GM19438 (cell line): ENCODE results near the gene INF2.
"Not testable (repeated sequence)": the region's sequence is repeated elsewhere in the genome, so short reads cannot be mapped to it uniquely, and the experiment has no call there.

Source experiments
- ATAC-seq: cut with Tn5 transposase; IDR thresholded peaks from one replicate; pipeline ENCODE4 v1.9.1; 2021; ENCODE audit warnings: low read depth; ENCODE audit not compliant: unreplicated experiment

INF2 gene

GRCh38 chr14:104689109-104689880 is at the start of gene INF2:
INF2 (plus strand) TSS chr14:104689618; CDS start chr14:104701366, 11,748 bp downstream.
- ATAC-seq = peak; percentile 48

GRCh38 chr14:104639885-104640548 is 49.4 kb upstream of the INF2 start:
- no peak for ATAC-seq

GRCh38 chr14:104640681-104641080 is 48.7 kb upstream of the INF2 start:
- ATAC-seq = no peak

- no peak for ATAC-seq
Measured at GRCh38 chr14:104641753-104642539, 47.5 kb upstream of the INF2 start.

- no peak for ATAC-seq
Measured at GRCh38 chr14:104642540-104642868, 46.9 kb upstream of the INF2 start.

- ATAC-seq = no peak
Measured at GRCh38 chr14:104643306-104643705, 46.1 kb upstream of the INF2 start.

GRCh38 chr14:104644091-104644635 is 45.3 kb upstream of the INF2 start:
- no peak for ATAC-seq

- no peak for ATAC-seq
Measured at GRCh38 chr14:104644656-104645378, 44.6 kb upstream of the INF2 start.

- no peak for ATAC-seq
Measured at GRCh38 chr14:104647467-104648043, 41.9 kb upstream of the INF2 start.

- ATAC-seq = peak; percentile 88
Measured at GRCh38 chr14:104650057-104650980, 39.1 kb upstream of the INF2 start.

GRCh38 chr14:104650981-104651875 is 38.2 kb upstream of the INF2 start:
- ATAC-seq = no peak

- ATAC-seq = no peak
Measured at GRCh38 chr14:104651876-104652260, 37.5 kb upstream of the INF2 start.

- no peak for ATAC-seq
Measured at GRCh38 chr14:104652386-104652785, 37.0 kb upstream of the INF2 start.

GRCh38 chr14:104653130-104653920 is 36.1 kb upstream of the INF2 start:
- not testable (repeated sequence) for ATAC-seq

- ATAC-seq = no peak
Measured at GRCh38 chr14:104654119-104654518, 35.3 kb upstream of the INF2 start.

- no peak for ATAC-seq
Measured at GRCh38 chr14:104655128-104655848, 34.1 kb upstream of the INF2 start.
